Keratinocyte (primary cell): ENCODE results near the gene SETBP1. TPM values are rescaled to one million over a fixed set of nuclear protein-coding genes. Genes with fewer than 3 reads are reported as not detected.

ENCODE experiments used
- DNase-seq: peaks from one replicate; pipeline ENCODE4 v3.0.0-alpha.2; 2011; ENCODE audit warnings: low read depth, missing footprints, low spot score
- FAIRE-seq: peaks from 2 replicates; lab custom pipeline; 2011; peaks lifted over from hg19 to GRCh38; lab: Jason Lieb, UNC
- H2AFZ ChIP-seq: 2 replicates; pipeline ENCODE4 v1.6.0; 2012; ENCODE audit warnings: low read length, control low read depth, inconsistent platforms; ENCODE audit not compliant: control insufficient read depth
- H3K27ac ChIP-seq: 2 replicates; pipeline ENCODE4 v1.5.1; 2011; ENCODE audit warnings: low read length; ENCODE audit not compliant: control insufficient read depth, insufficient read depth
- H3K27me3 ChIP-seq: 3 replicates; pipeline ENCODE4 v1.6.0; 2011; ENCODE audit warnings: low read length; ENCODE audit not compliant: control insufficient read depth, insufficient read depth; ENCODE audit errors: extremely low read depth
- H3K36me3 ChIP-seq, 2 experiments: 2 replicates in 1 of 2; 3 replicates in 1 of 2; pipeline ENCODE4 v1.5.1; 2011; ENCODE audit warnings: low read length in 2 of 2, mild to moderate bottlenecking in 1 of 2; ENCODE audit not compliant: control insufficient read depth in 2 of 2, insufficient read depth in 2 of 2; ENCODE audit errors: extremely low read depth in 1 of 2
- H3K4me1 ChIP-seq: 3 replicates; pipeline ENCODE4 v1.5.1; 2011; ENCODE audit warnings: low read length; ENCODE audit not compliant: control insufficient read depth, insufficient read depth; ENCODE audit errors: extremely low read depth
- H3K4me2 ChIP-seq: 3 replicates; pipeline ENCODE4 v1.6.0; 2011; ENCODE audit warnings: low read depth, low read length; ENCODE audit not compliant: control insufficient read depth, insufficient read depth; ENCODE audit errors: extremely low read depth
- H3K4me3 ChIP-seq, 3 experiments: fragments of 200-600 bp in 1 of 3; sonication (generic) in 1 of 3; 2 replicates in 2 of 3; 3 replicates in 1 of 3; pipeline ENCODE4 v1.5.1; 2011 to 2016; ENCODE audit warnings: low read length in 3 of 3, mild to moderate bottlenecking in 3 of 3, control low read depth in 2 of 3, inconsistent platforms in 1 of 3, low read depth in 1 of 3, mixed read lengths in 1 of 3, mixed run types in 1 of 3, moderate library complexity in 1 of 3; ENCODE audit not compliant: control insufficient read depth in 2 of 3, insufficient read depth in 2 of 3; ENCODE audit errors: extremely low read depth in 1 of 3
- H3K79me2 ChIP-seq: 2 replicates; pipeline ENCODE4 v1.6.0; 2012; ENCODE audit warnings: low read length; ENCODE audit not compliant: control insufficient read depth, insufficient read depth
- H3K9ac ChIP-seq: 3 replicates; pipeline ENCODE4 v1.6.0; 2011; ENCODE audit warnings: low read length; ENCODE audit not compliant: control insufficient read depth, insufficient read depth; ENCODE audit errors: extremely low read depth
- H3K9me1 ChIP-seq: 3 replicates; pipeline ENCODE4 v1.6.0; 2011; ENCODE audit warnings: low read length; ENCODE audit not compliant: control insufficient read depth, insufficient read depth; ENCODE audit errors: extremely low read depth
- H3K9me3 ChIP-seq: 2 replicates; pipeline ENCODE4 v1.5.1; 2012; ENCODE audit warnings: low read depth, low read length; ENCODE audit not compliant: control insufficient read depth
- H4K20me1 ChIP-seq: 3 replicates; pipeline ENCODE4 v1.6.0; 2011; ENCODE audit warnings: low read length; ENCODE audit not compliant: control insufficient read depth, insufficient read depth; ENCODE audit errors: extremely low read depth
- EZH2 ChIP-seq: IDR thresholded peaks from one replicate; pipeline ENCODE4 v1.6.1; 2012; ENCODE audit warnings: inconsistent platforms, mild to moderate bottlenecking, low read length, moderate library complexity
- dilution Hi-C: fragments of 300-500 bp; cut with MboI; formaldehyde crosslinking; loops from one replicate; pipeline ENCODE4 v1.7.0; 2020; ENCODE audit warnings: low sequenced_read_pairs; ENCODE audit not compliant: extremely low pct_ligation_motif_present
- polyA plus RNA-seq, 5 experiments: library from polyadenylated mRNA; depleted of rRNA in 3 of 5; stranded (reverse) in 3 of 5; stranded (forward) in 1 of 5; unstranded in 1 of 5; fragments of >200 nt; gene quantifications; 1 replicate in 1 of 5; 2 replicates in 3 of 5; 3 replicates in 1 of 5; pipeline versions ENCODE4 v1.2.1 to v1.2.3, GENCODE V29; 2011 to 2012; ENCODE audit warnings: missing spikeins in 2 of 5, low read depth in 1 of 5, low replicate concordance in 1 of 5
- TF ChIP-seq, protein P1 (sequence below), 3 experiments: IDR thresholded peaks in 1 of 3; conservative IDR thresholded peaks in 1 of 3; optimal IDR thresholded peaks in 1 of 3; 2 replicates in 2 of 3; 3 replicates in 1 of 3; pipeline versions ENCODE3 to v1.5.1; 2011; ENCODE audit warnings: low read length in 3 of 3, mild to moderate bottlenecking in 3 of 3, moderate library complexity in 2 of 3, control low read depth in 1 of 3, inconsistent platforms in 1 of 3; ENCODE audit not compliant: insufficient read depth in 2 of 3; ENCODE audit errors: extremely low read depth in 1 of 3

The SETBP1 gene
- polyA plus RNA-seq, 1 donor (not counting 4 experiments of a cell fraction or from before 2014, with no cell fraction given), result 3.3 TPM

DNA sequence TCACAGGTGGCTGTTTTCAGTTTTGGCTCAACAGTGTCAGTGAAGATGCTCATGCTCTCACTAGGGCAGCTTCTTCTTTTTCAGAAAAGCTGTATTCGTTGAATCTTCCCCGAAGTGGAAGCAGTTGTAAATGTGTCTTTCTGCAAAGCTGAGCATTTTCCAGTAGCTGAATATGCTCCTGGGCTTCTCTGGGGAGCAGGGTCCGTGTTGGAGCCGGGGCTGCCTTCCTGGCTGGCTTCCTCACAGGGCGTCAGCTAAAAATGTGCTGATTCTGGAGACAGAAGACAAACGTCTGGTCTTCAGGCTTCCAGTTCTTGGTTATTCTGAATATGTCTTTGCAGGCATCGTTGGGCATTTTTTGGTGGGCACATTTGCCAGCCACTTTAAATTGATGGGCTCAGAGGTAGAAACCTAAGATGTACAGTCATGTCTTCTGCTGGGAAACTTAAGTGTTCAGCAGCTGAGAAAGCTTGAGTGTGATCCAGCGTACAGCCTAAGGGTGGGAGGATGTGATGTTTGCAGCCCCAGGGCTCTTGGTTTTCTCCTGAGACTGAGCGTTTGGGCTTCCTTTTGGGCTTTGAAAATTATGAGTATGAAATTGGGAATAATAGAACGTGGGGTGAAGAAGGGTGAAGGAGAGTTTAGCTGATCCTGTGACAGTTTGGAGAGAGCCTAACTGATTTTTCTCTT is 19.0 kb downstream of the SETBP1 start:
- no peak for DNase-seq
- Histone ChIP-seq H3K9me3 (no peaks in the 10 kb centered on the region), H3K4me3 (no peak overlapping the region), H3K4me2 (no peak overlapping the region), H3K9ac (no peak overlapping the region), H3K79me2 (no peaks in the 10 kb centered on the region), H3K27me3 (no peaks in the 10 kb centered on the region), H3K27ac (no peak overlapping the region), H3K9me1 (no peaks in the 10 kb centered on the region), H3K4me1 (peaks cover 23% of the 10 kb centered on the region), H2AFZ (no peak overlapping the region), H3K36me3 (peaks cover 3 to 6% of the 10 kb centered on the region in 2 experiments), H4K20me1 (no peaks in the 10 kb centered on the region)
- dilution Hi-C loops, result no loop called here
- no peak for TF ChIP-seq EZH2
- TF ChIP-seq, protein P1, sequence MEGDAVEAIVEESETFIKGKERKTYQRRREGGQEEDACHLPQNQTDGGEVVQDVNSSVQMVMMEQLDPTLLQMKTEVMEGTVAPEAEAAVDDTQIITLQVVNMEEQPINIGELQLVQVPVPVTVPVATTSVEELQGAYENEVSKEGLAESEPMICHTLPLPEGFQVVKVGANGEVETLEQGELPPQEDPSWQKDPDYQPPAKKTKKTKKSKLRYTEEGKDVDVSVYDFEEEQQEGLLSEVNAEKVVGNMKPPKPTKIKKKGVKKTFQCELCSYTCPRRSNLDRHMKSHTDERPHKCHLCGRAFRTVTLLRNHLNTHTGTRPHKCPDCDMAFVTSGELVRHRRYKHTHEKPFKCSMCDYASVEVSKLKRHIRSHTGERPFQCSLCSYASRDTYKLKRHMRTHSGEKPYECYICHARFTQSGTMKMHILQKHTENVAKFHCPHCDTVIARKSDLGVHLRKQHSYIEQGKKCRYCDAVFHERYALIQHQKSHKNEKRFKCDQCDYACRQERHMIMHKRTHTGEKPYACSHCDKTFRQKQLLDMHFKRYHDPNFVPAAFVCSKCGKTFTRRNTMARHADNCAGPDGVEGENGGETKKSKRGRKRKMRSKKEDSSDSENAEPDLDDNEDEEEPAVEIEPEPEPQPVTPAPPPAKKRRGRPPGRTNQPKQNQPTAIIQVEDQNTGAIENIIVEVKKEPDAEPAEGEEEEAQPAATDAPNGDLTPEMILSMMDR (optimal IDR thresholded peaks at IDR 0.05 in 1 of 3, IDR thresholded peaks at IDR 0.05 in 1 of 3, conservative IDR thresholded peaks at IDR 0.05 in 1 of 3; ENCODE audit: extremely low read depth in 1 of 3, insufficient read depth in 2 of 3, low read length in 3 of 3), result no peak
- no peak for FAIRE-seq

DNA sequence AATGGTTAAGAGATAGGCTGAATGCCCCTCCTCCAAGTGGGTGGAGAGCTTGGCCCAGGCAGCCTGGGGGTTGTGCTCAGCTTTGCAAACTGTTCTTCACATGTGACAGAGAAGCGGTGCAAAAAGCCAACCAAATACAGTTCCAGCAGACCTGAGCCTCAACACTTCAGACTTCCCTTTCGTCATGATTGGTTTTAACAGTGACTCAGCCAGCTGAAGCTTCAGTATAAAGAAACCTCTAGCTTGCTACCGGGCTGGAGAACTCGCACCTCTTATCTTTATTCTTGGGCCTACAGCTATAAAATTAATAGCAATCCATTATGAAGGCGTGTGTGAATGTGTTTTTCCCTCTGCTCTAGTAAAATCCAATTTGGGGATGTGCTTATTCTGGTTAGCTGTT is 20.0 kb downstream of the SETBP1 start:
- Histone ChIP-seq H4K20me1 (no peaks in the 10 kb centered on the region), H3K9me1 (no peaks in the 10 kb centered on the region), H3K9ac (no peak overlapping the region), H3K4me1 (peaks cover 20% of the 10 kb centered on the region), H3K79me2 (no peaks in the 10 kb centered on the region), H3K4me2 (no peak overlapping the region), H3K9me3 (no peaks in the 10 kb centered on the region), H3K27me3 (no peaks in the 10 kb centered on the region), H3K4me3 (no peak overlapping the region), H3K27ac (no peak overlapping the region), H2AFZ (no peak overlapping the region), H3K36me3 (peaks cover 3 to 6% of the 10 kb centered on the region in 2 experiments)
- dilution Hi-C loops, result no loop called here
- no peak for DNase-seq
- peak; percentile 84 for FAIRE-seq
- TF ChIP-seq EZH2, result no peak
- TF ChIP-seq, protein P1 (optimal IDR thresholded peaks at IDR 0.05 in 1 of 3, IDR thresholded peaks at IDR 0.05 in 1 of 3, conservative IDR thresholded peaks at IDR 0.05 in 1 of 3; ENCODE audit: extremely low read depth in 1 of 3, insufficient read depth in 2 of 3, low read length in 3 of 3), result no peak
